GM12872 (cell line): ENCODE results near the gene DNLZ.

Experiments
- CTCF ChIP-seq: IDR thresholded peaks from 3 replicates; pipeline ENCODE4 v1.5.1; 2011; ENCODE audit warnings: low read depth, mild to moderate bottlenecking, low read length, moderate library complexity; ENCODE audit not compliant: insufficient read depth

DNLZ gene

DNA sequence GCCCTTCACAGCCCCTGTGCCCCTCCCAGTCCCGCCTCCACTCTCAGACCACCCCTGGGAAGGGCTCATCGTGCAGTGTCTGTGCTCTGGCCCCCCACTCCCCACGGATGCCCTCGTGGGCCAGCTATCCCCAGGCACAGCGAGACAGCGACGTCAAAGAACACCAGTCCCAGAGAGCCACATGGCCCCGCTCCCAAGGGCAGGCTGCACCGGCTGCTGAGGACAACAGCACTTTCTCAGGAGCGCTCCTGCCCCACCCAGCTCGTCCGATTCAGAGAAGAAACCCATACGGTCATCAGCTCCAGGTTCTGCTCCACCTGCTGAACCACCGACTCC, 41.2 kb upstream of the DNLZ start:
- no peak for TF ChIP-seq CTCF

- no peak for TF ChIP-seq CTCF
Measured at GRCh38 chr9:136403915-136404800, 40.6 kb upstream of the DNLZ start.

GRCh38 chr9:136403538-136403914, 40.0 kb upstream of the DNLZ start:
- TF ChIP-seq CTCF = no peak

DNA sequence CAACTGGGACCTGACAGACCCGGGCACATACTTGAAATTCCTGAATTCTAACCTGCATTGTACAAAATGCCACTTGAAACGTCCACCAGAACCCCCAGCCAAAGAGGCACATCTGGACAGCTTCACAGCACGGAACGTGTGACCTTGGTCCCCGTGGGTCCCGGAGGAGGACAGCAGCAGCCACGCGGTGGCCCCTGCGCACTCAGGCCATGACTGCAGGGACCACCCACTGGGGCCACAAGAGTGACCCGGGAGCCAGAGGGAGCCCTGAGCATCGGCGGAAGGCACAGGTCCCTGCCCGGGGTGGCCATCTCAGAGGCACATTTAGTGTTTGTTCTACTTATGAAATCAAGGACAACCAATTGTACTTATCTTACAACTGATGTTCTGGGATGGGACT, 38.5 kb upstream of the DNLZ start:
- no peak for TF ChIP-seq CTCF

- TF ChIP-seq CTCF = no peak
Measured at GRCh38 chr9:136401173-136401922, 37.8 kb upstream of the DNLZ start.

DNA sequence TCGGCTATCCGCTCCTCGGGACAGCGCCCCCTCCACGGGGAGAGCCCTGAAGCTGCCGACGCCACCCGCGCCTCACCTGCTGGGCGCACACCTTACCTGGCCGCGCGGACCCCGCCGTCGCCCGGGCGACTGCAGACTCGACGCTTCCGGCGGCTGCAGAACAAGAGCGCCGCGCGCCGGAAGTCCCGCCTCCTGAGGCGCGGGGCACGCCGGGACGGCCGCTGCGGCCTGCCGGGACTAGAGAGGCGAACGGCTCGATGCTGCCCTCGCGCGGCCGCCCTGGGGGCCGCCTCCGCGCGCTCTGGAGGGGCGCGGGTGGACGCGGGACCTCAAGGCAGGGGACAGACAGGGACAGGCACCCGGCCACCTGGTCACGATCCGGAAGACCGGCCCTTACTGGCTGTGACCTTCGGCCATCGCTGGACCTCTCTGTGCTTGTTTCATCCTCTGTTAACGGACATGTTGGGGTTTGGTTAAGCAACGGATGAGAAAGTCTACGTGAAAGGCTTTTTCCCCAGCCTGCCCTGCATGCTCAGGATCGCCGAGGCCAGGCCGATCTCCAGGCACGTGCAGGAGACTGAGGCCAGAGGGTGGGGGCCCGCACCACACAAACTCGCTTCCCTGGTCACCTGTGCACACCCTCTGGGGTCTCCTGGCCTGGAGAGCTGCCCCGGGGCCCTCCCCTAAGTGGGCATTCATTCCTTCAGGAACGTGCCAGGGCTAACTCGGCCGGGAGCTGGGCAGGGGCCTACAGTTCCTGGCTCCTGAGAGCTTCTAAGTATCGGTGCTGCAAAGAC, 36.7 kb upstream of the DNLZ start, which contains the start of gene SNAPC4:
Gene SNAPC4 (minus strand): TSS at position 133 of the 797 bp plus-strand sequence. CDS start 1,742 bp downstream, outside the sequence.
- TF ChIP-seq CTCF = peak; percentile 85
